ENCODE data around the gene MALT1. TPM values are rescaled to one million over a fixed set of nuclear protein-coding genes. Genes with fewer than 3 reads are reported as not detected.

MALT1 gene
- total and polyA plus RNA-seq, 9 of the 15 experiments (the other 6 are each of a cell fraction or from before 2014, with no cell fraction given), result 0.14 to 1.6 (median 0.32) TPM

DNA sequence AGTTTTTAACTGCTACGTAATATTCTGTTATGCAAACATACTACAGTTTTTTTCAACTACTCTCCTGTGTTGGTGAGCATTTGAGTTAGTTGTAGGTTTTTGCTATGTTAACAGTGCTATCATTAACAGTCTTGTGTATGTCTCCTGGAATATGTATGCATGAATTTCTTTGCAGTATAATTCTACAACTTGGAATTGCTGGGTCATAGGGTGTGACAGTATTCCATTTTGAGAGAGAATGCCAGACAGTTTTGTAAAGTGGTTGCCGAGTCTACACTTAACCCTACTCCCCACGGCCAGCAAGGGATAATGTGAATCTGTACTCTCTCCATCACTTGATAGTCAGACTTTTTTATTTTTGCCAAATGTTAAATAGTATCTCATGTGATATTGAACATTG is 67.1 kb downstream of the MALT1 start (continued):
- TF ChIP-seq, protein P1, sequence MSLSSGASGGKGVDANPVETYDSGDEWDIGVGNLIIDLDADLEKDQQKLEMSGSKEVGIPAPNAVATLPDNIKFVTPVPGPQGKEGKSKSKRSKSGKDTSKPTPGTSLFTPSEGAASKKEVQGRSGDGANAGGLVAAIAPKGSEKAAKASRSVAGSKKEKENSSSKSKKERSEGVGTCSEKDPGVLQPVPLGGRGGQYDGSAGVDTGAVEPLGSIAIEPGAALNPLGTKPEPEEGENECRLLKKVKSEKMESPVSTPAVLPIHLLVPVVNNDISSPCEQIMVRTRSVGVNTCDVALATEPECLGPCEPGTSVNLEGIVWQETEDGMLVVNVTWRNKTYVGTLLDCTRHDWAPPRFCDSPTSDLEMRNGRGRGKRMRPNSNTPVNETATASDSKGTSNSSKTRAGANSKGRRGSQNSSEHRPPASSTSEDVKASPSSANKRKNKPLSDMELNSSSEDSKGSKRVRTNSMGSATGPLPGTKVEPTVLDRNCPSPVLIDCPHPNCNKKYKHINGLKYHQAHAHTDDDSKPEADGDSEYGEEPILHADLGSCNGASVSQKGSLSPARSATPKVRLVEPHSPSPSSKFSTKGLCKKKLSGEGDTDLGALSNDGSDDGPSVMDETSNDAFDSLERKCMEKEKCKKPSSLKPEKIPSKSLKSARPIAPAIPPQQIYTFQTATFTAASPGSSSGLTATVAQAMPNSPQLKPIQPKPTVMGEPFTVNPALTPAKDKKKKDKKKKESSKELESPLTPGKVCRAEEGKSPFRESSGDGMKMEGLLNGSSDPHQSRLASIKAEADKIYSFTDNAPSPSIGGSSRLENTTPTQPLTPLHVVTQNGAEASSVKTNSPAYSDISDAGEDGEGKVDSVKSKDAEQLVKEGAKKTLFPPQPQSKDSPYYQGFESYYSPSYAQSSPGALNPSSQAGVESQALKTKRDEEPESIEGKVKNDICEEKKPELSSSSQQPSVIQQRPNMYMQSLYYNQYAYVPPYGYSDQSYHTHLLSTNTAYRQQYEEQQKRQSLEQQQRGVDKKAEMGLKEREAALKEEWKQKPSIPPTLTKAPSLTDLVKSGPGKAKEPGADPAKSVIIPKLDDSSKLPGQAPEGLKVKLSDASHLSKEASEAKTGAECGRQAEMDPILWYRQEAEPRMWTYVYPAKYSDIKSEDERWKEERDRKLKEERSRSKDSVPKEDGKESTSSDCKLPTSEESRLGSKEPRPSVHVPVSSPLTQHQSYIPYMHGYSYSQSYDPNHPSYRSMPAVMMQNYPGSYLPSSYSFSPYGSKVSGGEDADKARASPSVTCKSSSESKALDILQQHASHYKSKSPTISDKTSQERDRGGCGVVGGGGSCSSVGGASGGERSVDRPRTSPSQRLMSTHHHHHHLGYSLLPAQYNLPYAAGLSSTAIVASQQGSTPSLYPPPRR (CRISPR knock-in tag; IDR thresholded peaks at IDR 0.05; ENCODE audit: borderline replicate concordance), result no peak
- no peak for TF ChIP-seq COPS2 (conservative IDR thresholded peaks at IDR 0.05)
- no peak for TF ChIP-seq ZNF586 (CRISPR knock-in tag; conservative IDR thresholded peaks at IDR 0.05)
- no peak for TF ChIP-seq CCAR2 (IDR thresholded peaks at IDR 0.05; ENCODE audit: low read depth, low read length)
- TF ChIP-seq, protein P2, sequence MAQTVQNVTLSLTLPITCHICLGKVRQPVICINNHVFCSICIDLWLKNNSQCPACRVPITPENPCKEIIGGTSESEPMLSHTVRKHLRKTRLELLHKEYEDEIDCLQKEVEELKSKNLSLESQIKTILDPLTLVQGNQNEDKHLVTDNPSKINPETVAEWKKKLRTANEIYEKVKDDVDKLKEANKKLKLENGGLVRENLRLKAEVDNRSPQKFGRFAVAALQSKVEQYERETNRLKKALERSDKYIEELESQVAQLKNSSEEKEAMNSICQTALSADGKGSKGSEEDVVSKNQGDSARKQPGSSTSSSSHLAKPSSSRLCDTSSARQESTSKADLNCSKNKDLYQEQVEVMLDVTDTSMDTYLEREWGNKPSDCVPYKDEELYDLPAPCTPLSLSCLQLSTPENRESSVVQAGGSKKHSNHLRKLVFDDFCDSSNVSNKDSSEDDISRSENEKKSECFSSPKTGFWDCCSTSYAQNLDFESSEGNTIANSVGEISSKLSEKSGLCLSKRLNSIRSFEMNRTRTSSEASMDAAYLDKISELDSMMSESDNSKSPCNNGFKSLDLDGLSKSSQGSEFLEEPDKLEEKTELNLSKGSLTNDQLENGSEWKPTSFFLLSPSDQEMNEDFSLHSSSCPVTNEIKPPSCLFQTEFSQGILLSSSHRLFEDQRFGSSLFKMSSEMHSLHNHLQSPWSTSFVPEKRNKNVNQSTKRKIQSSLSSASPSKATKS (CRISPR knock-in tag; IDR thresholded peaks at IDR 0.05), result no peak
- TF ChIP-seq LCOR (CRISPR knock-in tag; IDR thresholded peaks at IDR 0.05), result no peak
- TF ChIP-seq, protein P3, sequence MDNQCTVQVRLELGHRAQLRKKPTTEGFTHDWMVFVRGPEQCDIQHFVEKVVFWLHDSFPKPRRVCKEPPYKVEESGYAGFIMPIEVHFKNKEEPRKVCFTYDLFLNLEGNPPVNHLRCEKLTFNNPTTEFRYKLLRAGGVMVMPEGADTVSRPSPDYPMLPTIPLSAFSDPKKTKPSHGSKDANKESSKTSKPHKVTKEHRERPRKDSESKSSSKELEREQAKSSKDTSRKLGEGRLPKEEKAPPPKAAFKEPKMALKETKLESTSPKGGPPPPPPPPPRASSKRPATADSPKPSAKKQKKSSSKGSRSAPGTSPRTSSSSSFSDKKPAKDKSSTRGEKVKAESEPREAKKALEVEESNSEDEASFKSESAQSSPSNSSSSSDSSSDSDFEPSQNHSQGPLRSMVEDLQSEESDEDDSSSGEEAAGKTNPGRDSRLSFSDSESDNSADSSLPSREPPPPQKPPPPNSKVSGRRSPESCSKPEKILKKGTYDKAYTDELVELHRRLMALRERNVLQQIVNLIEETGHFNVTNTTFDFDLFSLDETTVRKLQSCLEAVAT (IDR thresholded peaks at IDR 0.05), result no peak
- TF ChIP-seq RAD21 (CRISPR knock-in tag; conservative IDR thresholded peaks at IDR 0.05 in 1 of 2, IDR thresholded peaks at IDR 0.05 in 1 of 2), result no peak
- TF ChIP-seq, protein P4, sequence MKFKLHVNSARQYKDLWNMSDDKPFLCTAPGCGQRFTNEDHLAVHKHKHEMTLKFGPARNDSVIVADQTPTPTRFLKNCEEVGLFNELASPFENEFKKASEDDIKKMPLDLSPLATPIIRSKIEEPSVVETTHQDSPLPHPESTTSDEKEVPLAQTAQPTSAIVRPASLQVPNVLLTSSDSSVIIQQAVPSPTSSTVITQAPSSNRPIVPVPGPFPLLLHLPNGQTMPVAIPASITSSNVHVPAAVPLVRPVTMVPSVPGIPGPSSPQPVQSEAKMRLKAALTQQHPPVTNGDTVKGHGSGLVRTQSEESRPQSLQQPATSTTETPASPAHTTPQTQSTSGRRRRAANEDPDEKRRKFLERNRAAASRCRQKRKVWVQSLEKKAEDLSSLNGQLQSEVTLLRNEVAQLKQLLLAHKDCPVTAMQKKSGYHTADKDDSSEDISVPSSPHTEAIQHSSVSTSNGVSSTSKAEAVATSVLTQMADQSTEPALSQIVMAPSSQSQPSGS (CRISPR knock-in tag; IDR thresholded peaks at IDR 0.05), result no peak
- no peak for TF ChIP-seq RB1 (IDR thresholded peaks at IDR 0.05; ENCODE audit: low read depth)
- no peak for TF ChIP-seq ZBED1 (IDR thresholded peaks at IDR 0.05)

All from K562 (cell line).